Common myeloid progenitor, CD34-positive (primary cell): ENCODE results near the gene ARL5A.

ENCODE experiments used
- CTCF ChIA-PET: fragments of 350-600 bp; sonication (Branson Sonifier 250); formaldehyde crosslinking; loops from one replicate; lab custom pipeline; 2021; ENCODE audit warnings: antibody characterized with exemption; lab: Charles Lee
- POLR2A ChIA-PET: fragments of 350-600 bp; sonication (Branson Sonifier 250); formaldehyde crosslinking; loops from one replicate; lab custom pipeline; 2021; ENCODE audit warnings: antibody characterized with exemption; lab: Charles Lee
- DNase-seq, 3 donors: peaks; one replicate each; pipeline versions ENCODE4 v3.0.0 to v3.0.0-alpha.2; 2013
- H3K27ac ChIP-seq, 2 experiments: 1 replicate in 1 of 2; 2 replicates in 1 of 2; pipeline ENCODE4 v1.7.0; 2013; ENCODE audit warnings: inconsistent platforms in 2 of 2, low read length in 2 of 2, mild to moderate bottlenecking in 2 of 2, low read depth in 1 of 2, moderate library complexity in 1 of 2; ENCODE audit not compliant: severe bottlenecking in 2 of 2, insufficient read depth in 1 of 2, poor library complexity in 1 of 2
- H3K27me3 ChIP-seq, 5 experiments: replicated peaks in 2 of 5; 1 replicate in 3 of 5; 2 replicates in 2 of 5; pipeline versions ENCODE4 v1.6.1 to v1.7.0; 2013; ENCODE audit warnings: low read length in 4 of 5, mild to moderate bottlenecking in 2 of 5, moderate library complexity in 2 of 5, inconsistent platforms in 1 of 5; ENCODE audit not compliant: insufficient read depth in 5 of 5, control insufficient read depth in 4 of 5
- H3K36me3 ChIP-seq, 4 experiments: 1 replicate in 2 of 4; 2 replicates in 2 of 4; pipeline versions ENCODE4 v1.6.1 to v1.7.0; 2013; ENCODE audit warnings: low read length in 3 of 4, control low read depth in 1 of 4, mild to moderate bottlenecking in 1 of 4; ENCODE audit not compliant: control insufficient read depth in 4 of 4, insufficient read depth in 4 of 4
- H3K4me1 ChIP-seq, 4 experiments: 1 replicate in 3 of 4; 2 replicates in 1 of 4; pipeline versions ENCODE4 v1.6.1 to v1.7.1; 2013; ENCODE audit warnings: low read length in 3 of 4, mild to moderate bottlenecking in 3 of 4, control low read depth in 1 of 4, inconsistent platforms in 1 of 4, moderate library complexity in 1 of 4; ENCODE audit not compliant: control insufficient read depth in 4 of 4, insufficient read depth in 4 of 4; ENCODE audit errors: control extremely low read depth in 1 of 4
- H3K4me3 ChIP-seq, 7 experiments: 1 replicate in 4 of 7; 2 replicates in 3 of 7; pipeline versions ENCODE4 v1.5.1 to v1.7.0; 2013; ENCODE audit warnings: mild to moderate bottlenecking in 7 of 7, low read length in 6 of 7, moderate library complexity in 6 of 7, inconsistent platforms in 2 of 7, low read depth in 2 of 7, control low read depth in 1 of 7; ENCODE audit not compliant: insufficient read depth in 4 of 7, control insufficient read depth in 1 of 7; ENCODE audit errors: extremely low read depth in 1 of 7
- H3K9me3 ChIP-seq, 5 experiments: 1 replicate in 4 of 5; 2 replicates in 1 of 5; pipeline versions ENCODE4 v1.6.1 to v1.7.1; 2013; ENCODE audit warnings: low read length in 4 of 5, mild to moderate bottlenecking in 2 of 5, inconsistent platforms in 1 of 5, low read depth in 1 of 5, moderate library complexity in 1 of 5; ENCODE audit not compliant: control insufficient read depth in 4 of 5, insufficient read depth in 2 of 5; ENCODE audit errors: control extremely low read depth in 1 of 5
- WGBS: methylation state at CpG from one replicate; pipeline ENCODE4 v1.1.5; 2013; ENCODE audit not compliant: insufficient coverage; 5-methylcytosine and 5-hydroxymethylcytosine counted together

The ARL5A gene

DNA sequence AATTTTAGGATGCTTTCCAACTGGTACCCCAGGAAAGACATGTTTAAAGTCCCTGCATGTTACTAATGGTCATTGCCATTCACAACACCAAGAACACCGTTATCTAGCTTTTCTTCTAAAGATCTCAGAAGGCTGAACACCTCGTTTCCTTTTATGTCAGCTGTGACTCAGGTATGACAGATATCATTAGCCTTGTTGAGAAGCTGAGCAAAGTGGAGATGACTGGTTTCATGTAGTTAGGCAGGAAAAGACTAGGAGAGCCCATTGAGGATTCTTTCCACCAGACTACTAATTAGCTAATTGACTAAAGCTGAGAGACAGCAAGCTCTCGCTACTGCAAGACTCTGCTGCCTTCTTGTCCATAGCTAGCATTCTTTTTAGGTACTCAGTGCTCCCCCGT is 32.0 kb upstream of the ARL5A start:
- H3K9me3 ChIP-seq, result no peaks in the 10 kb centered on the region
- ChIA-PET CTCF (no interaction called here), POLR2A (no interaction called here)
- H3K4me3 ChIP-seq, result no peak overlapping the region
- WGBS, result 97% methylated on average over 4 of the region's 4 CpGs
- H3K27ac ChIP-seq, result no peak overlapping the region
- H3K36me3 ChIP-seq, result no peaks in the 10 kb centered on the region
- no peaks in the 10 kb centered on the region for H3K27me3 ChIP-seq
- DNase-seq, result no peak
- no peaks in the 10 kb centered on the region for H3K4me1 ChIP-seq

DNA sequence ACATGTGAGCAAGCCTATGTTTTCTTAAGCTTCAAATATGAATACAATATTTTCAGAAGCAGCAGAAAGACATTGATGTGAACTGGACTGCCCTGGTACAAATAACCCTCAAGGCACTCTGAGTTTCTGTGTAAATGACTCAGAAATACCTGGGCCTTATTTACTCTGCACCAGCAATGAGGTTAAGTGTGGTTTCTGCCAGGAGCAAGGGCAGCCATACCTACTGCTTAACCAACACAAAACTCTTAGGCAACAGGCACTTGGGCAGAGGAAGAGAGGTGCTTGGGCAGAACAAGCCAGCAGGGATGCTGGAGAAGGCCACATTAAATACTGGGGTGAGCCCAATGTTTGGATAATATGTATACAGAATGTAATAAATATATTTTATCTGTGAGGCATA is 29.4 kb upstream of the ARL5A start:
- ChIA-PET CTCF (no interaction called here), POLR2A (no interaction called here)
- H3K36me3 ChIP-seq, result no peaks in the 10 kb centered on the region
- no peak overlapping the region for H3K27ac ChIP-seq
- no peaks in the 10 kb centered on the region for H3K4me1 ChIP-seq
- no peaks in the 10 kb centered on the region for H3K9me3 ChIP-seq
- H3K27me3 ChIP-seq, result no peaks in the 10 kb centered on the region
- H3K4me3 ChIP-seq, result no peak overlapping the region
- no peak for DNase-seq

DNA sequence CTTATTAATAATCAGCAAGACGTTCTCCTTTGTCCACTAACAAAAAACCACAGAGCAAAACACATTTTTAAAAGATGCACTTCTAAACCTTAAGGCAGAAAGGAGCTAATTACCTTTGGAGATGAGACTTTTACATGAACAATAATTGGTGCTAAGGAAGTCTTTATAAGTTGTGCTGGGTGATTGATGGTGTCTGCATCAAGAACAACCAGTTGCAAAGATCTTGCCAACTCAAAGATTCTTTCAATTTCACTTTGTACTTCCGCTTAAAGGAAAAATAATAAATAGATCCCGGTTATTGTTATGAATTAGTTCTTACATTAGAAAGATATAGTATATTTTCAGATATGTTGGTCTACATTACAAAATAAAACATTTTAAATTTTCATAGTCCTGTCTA is 26.9 kb upstream of the ARL5A start:
- Histone ChIP-seq H3K4me3 (no peak overlapping the region), H3K36me3 (no peaks in the 10 kb centered on the region), H3K27ac (no peak overlapping the region), H3K9me3 (no peaks in the 10 kb centered on the region), H3K27me3 (no peaks in the 10 kb centered on the region), H3K4me1 (no peaks in the 10 kb centered on the region)
- WGBS, result no CpG with 5 or more reads among the region's 3 CpGs
- POLR2A ChIA-PET, result no interaction called here
- CTCF ChIA-PET, result no interaction called here
- no peak for DNase-seq

DNA sequence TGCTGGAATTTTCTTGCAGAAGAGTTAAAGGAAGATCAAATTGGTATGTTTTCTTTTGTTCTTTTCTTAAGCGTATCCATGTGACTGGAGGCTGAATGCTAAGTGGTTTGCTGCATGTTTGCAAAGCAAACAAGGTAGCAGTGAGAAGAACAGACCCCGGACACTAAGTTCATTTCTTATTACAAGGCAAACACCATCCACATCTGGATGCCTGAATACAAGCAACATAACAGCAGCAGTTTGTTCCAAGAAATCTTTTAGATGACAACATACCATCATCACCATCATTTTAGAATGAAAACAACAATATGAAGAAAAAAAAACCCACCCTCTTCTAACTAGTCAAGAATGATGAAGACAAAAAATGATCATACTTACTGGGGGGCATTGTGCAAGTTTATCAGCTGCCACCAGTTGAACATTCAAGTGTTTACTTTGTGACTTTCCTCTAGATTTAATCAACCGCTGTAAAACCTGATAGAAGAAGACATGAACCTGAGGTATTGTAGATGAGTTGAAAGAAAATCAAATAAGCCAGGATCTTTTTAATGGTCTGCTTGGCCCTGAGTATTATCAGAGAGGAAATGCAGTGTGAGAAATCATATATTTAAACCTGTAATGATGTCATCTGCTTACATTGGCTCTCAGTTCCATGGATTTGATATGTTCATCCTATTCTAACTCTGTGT is 25.0 kb upstream of the ARL5A start:
- ChIA-PET CTCF (interaction anchor here (1.6 kb wide), 1 partner anchor 47 kb away, joined by 3 read pairs; no protein-coding TSS in a partner anchor), POLR2A (no interaction called here)
- DNase-seq, result no peak
- WGBS, result 100% methylated on average over 2 of the region's 3 CpGs
- Histone ChIP-seq H3K27me3 (no peaks in the 10 kb centered on the region), H3K27ac (no peak overlapping the region), H3K4me3 (no peak overlapping the region), H3K9me3 (no peaks in the 10 kb centered on the region), H3K4me1 (no peaks in the 10 kb centered on the region), H3K36me3 (no peaks in the 10 kb centered on the region)

DNA sequence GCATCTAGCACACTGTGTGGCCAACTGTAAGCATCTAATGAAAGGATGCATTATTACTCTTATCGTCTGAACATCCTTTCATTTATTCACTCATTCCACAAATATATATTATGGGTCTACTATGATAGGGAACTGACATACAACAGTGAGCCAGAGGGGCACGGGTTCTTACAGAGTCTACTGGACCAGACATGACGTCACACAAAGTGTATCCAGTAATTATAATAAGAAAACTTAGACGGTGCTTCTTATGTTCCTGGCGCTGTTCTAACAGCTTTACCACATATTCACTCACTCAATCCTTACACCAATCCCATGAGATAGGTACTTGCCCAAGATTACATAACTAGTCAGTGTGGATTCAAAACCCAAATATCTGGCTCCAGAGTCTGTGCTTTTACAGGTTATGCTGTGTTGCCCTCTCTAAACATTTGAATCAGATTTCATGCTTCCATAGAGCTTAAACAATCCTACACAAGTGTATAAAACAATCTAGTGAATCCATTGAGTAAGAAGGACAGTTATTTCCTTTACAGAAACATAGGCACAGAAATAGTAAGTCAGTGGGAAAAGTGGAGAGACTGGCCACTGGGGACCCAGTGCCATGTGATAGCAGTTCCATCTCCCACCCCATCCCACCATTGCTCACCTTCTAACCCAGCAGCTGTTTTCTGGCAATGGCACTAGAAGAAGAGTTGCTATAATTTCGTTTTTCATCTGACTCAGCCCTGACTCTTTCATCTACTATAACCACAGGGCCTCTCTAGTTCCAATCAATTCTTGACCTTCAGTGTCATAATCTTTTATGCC is 24.2 kb upstream of the ARL5A start:
- H3K9me3 ChIP-seq, result no peaks in the 10 kb centered on the region
- H3K36me3 ChIP-seq, result no peaks in the 10 kb centered on the region
- no peak overlapping the region for H3K27ac ChIP-seq
- no peak overlapping the region for H3K4me3 ChIP-seq
- no peaks in the 10 kb centered on the region for H3K27me3 ChIP-seq
- ChIA-PET CTCF (interaction anchor here (1.6 kb wide), 1 partner anchor 47 kb away, joined by 3 read pairs; no protein-coding TSS in a partner anchor), POLR2A (no interaction called here)
- H3K4me1 ChIP-seq, result no peaks in the 10 kb centered on the region
- 100% methylated on average over 3 of the region's 6 CpGs for WGBS
- no peak for DNase-seq

DNA sequence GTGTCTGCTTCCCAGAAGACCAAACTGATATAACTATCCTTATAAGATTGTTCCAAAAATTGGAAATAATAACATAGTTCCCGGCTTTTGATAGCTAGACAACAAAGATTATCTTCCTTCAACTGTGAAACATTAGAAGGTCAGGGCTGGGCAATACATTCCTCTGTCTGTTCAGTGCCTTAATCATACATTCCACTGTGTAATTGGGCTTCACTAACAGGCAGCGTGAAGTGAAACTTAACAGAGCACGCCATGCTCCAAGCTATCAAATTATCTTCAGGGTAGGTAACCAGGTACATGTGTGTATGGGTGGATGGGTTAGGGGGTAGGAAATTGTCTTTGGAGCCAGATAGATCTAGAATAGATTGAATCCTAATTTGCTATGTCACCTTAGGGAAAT is 23.5 kb upstream of the ARL5A start:
- no peaks in the 10 kb centered on the region for H3K36me3 ChIP-seq
- CTCF ChIA-PET, result interaction anchor here (0.5 kb wide), 1 partner anchor 27 kb away, joined by 3 read pairs; no protein-coding TSS in a partner anchor
- DNase-seq, result no peak
- no peak overlapping the region for H3K27ac ChIP-seq
- no peaks in the 10 kb centered on the region for H3K9me3 ChIP-seq
- H3K27me3 ChIP-seq, result no peaks in the 10 kb centered on the region
- POLR2A ChIA-PET, result no interaction called here
- WGBS, result 100% methylated on average over 2 of the region's 3 CpGs
- no peaks in the 10 kb centered on the region for H3K4me1 ChIP-seq
- H3K4me3 ChIP-seq, result no peak overlapping the region

DNA sequence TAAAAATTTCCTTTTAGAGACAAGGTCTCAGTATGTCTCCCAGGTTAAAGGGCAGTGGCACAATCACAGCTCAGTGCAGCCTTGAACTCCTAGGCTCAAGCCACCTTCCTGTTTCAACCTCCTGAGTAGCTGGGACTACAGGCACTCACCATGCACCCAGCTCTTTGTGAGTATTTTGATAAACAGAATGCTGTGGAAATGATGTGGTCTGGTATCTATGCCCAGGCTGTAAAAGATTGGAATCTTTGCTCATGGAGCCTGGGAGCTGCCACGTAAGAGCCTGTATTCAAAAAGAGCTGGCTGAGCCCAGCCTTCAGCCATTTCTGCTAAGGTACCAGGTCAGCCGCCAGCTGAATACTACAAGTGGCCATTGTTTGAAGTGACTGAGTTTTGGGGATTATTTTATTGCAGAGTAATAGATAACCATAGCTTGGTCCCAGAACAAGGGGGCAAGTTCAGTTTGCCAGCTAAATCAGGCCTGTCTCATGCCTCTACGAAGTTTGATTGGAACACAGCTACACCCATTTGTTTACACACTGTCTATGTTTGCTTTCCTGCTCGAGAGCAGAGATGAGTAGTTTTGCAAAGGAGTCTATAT is 21.3 kb upstream of the ARL5A start:
- H3K36me3 ChIP-seq, result no peaks in the 10 kb centered on the region
- H3K27me3 ChIP-seq, result no peaks in the 10 kb centered on the region
- H3K4me1 ChIP-seq, result peaks cover 0 to 2% (median 0%) of the 10 kb centered on the region in 4 experiments
- H3K27ac ChIP-seq, result no peak overlapping the region
- DNase-seq, result no peak
- 100% methylated on average over 3 of the region's 4 CpGs for WGBS
- ChIA-PET CTCF (interaction anchor here (1.4 kb wide), 1 partner anchor 18 kb away, joined by 3 read pairs; no protein-coding TSS in a partner anchor), POLR2A (no interaction called here)
- no peaks in the 10 kb centered on the region for H3K9me3 ChIP-seq
- no peak overlapping the region for H3K4me3 ChIP-seq
